ENCODE measurements around the gene FN1.

GRCh38 chr2:215451012-215451756 is 15.3 kb upstream of the FN1 start:
- TF ChIP-seq CTCF (IDR thresholded peaks at IDR 0.05 in 4 of 5, conservative IDR thresholded peaks at IDR 0.05 in 1 of 5): no peak
- TF ChIP-seq POLR2A (IDR thresholded peaks at IDR 0.05): no peak

All from gastrocnemius medialis (tissue), 4 donors.